Suprapubic skin (tissue), 3 donors: ENCODE data around the gene MICAL2.

Experiments used
- EP300 ChIP-seq: sonication (generic); formaldehyde crosslinking; IDR thresholded peaks from one replicate; pipeline ENCODE4 v1.6.1; 2017; ENCODE audit warnings: antibody characterized with exemption
- POLR2A ChIP-seq, 2 donors: fragments of 450-650 bp; IDR thresholded peaks; one replicate each; pipeline ENCODE4 v1.6.1; 2017; ENCODE audit warnings: antibody characterized with exemption in 2 of 2, mild to moderate bottlenecking in 2 of 2, moderate library complexity in 2 of 2
- TF ChIP-seq, protein P1 (sequence below), 2 donors: fragments of 200-600 bp in 1 of 2; fragments of 450-650 bp in 1 of 2; sonication (generic) in 1 of 2; IDR thresholded peaks; one replicate each; pipeline ENCODE4 v1.5.1; 2016 to 2019; ENCODE audit warnings: antibody characterized with exemption in 2 of 2, mild to moderate bottlenecking in 1 of 2, moderate library complexity in 1 of 2

- TF ChIP-seq POLR2A (IDR thresholded peaks at IDR 0.05) (no peak), EP300 (no peak)
- TF ChIP-seq, protein P1, sequence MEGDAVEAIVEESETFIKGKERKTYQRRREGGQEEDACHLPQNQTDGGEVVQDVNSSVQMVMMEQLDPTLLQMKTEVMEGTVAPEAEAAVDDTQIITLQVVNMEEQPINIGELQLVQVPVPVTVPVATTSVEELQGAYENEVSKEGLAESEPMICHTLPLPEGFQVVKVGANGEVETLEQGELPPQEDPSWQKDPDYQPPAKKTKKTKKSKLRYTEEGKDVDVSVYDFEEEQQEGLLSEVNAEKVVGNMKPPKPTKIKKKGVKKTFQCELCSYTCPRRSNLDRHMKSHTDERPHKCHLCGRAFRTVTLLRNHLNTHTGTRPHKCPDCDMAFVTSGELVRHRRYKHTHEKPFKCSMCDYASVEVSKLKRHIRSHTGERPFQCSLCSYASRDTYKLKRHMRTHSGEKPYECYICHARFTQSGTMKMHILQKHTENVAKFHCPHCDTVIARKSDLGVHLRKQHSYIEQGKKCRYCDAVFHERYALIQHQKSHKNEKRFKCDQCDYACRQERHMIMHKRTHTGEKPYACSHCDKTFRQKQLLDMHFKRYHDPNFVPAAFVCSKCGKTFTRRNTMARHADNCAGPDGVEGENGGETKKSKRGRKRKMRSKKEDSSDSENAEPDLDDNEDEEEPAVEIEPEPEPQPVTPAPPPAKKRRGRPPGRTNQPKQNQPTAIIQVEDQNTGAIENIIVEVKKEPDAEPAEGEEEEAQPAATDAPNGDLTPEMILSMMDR (IDR thresholded peaks at IDR 0.05), result no peak
Measured at GRCh38 chr11:12243911-12244550, 133.6 kb downstream of the MICAL2 start.
